Activated naive CD8-positive, alpha-beta T cell treated with anti-CD3 and anti-CD28 coated beads, Interleukin-2, amount 50 U/mL, for 16 hours (primary cell): Measurements from ENCODE around the gene ANAPC2.

Source experiments
- DNase-seq: peaks from one replicate; pipeline ENCODE4 v3.0.0-alpha.2; 2020; ENCODE audit warnings: low read depth, low spot score

The ANAPC2 gene

DNA sequence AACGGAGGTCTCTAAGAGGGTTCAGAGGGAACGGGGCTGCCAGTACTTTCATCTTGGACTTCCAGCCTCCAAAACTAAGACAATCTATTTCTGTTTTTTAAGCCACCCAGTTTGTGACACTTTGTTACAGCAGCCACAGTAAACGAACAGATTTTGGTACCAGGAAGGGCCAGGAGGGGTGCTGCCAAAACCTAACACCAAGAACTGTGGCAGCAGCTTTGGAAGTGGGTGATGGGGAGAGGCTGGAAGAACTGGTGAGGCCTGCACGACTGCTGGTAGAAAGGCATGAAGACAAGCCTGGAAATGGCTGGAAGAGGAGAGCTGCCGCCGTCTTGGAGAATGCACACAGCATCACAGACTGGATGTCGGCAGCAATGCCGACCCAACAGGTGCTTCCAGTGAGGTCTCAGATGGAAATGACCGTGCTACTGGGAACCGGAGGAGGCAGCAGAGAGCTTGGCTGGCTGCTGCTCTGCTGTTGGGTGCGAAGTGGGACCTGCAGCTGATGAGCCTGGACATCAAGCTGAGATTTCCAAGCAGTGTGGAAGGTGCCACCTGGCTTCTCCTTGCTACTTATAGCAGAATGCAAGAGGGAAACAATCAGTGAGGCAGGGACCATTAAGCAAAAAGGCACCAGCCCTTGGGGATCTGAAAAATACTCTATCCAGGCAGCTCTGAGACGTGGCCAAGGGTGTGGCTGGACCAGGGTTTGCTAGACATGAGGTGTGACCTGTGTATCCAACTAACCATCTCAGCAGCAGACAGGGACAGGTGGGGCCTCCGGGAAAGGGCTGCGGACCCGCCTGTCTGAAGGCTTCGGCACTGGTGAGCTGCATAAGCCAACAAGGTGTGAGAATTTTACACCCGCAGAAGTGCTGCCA is 11.8 kb downstream of the ANAPC2 start:
- DNase-seq: no peak

DNA sequence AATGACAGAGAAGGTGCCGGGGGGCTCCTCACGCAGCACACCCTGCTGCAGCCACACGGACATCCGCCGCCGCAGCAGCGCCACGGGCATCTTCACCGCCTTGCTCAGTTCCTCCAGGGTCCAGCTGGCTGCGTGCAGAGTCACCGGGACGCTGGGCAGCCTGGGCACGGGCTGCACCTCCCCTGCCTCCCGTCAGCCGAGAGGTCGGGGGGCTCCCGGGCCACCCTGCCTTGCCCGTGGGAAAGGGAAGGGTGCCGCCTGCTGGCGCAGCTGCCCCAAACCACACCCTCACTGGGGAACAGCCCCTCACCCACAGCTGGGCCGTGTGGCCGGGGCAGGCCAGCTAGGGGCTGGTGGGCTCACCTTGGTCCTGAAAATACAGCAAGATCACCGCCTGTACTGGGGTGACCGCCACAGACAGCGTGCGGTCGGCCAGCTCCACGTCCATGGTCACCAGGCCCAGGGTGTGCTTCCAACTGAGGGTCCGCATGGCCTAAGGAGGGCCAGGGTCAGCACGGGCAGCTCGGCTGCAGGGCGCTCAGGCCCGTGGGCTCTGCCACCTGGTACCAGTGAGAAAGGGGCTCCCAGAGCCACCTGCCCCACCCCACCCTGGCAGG is 12.9 kb downstream of the ANAPC2 start:
- DNase-seq: no peak

DNA sequence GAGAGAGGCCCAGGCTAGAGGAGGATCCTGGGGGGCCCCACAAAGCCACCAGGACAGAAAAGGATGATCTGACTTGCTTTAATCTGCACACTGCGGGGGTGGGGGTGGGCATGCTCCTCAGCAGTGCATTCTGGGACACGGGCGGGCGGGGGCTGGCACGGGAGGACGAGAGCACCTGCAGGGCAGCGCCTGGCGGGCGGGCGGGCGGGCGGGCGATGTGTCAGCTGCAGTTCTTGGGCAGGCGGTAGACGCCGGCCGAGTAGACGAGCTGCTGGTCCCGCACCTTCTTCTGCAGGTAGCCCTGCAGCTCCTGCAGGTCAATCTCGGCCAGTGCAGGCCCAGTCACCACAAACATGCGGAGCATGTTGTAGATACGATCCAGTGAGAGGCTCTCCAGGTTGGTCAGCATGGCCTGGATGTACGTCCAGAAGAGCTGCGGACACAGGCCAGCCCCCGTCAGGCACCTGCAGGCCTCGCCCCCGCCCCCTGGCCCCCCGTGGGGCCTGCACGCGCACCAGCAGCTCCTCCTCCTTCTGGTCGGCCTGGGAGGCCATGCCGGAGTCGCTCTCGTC is 13.6 kb downstream of the ANAPC2 start:
- DNase-seq: no peak

DNA sequence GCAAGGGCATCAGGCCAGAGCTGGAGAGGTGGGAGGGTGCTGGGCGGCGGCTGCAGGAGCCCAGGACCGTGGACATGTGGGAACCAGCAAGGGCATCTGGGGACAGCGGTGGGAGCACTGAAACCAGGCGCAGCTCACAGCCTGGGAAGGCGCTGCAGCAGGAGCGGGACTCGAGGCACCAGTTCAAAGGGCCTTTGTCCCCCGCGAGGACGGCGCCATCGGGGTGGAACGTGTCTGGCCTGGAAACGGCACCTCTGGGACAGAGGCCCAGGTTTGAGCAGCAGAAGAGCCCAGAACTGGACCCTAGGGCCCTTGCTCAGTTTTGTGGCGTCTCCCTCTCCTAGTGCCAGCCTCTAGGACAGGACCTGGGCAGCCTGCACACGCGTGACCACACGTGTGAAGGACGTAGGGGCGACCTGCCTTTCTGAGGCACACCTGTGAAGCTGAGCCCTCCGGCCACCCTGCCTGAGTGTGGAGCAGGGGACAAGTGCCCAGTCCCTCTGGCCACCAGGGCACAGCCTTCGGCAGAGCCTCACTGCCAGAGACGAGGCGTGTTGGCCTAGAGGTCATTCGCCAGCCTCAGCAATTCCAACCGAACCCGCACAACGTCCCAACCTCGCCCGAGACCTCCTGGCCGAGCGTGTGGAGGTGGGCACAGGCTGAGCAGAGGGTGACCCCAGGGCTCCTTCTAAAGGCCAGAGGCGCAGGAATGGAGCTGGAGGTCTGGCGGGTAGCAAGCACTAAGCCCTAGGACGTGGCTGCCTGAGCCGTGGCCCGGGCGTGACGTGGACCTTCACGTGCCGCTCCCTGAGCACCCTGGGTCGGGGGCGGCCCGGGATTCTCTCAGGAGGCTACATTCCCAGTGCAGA is 14.3 kb downstream of the ANAPC2 start:
- no peak for DNase-seq

DNA sequence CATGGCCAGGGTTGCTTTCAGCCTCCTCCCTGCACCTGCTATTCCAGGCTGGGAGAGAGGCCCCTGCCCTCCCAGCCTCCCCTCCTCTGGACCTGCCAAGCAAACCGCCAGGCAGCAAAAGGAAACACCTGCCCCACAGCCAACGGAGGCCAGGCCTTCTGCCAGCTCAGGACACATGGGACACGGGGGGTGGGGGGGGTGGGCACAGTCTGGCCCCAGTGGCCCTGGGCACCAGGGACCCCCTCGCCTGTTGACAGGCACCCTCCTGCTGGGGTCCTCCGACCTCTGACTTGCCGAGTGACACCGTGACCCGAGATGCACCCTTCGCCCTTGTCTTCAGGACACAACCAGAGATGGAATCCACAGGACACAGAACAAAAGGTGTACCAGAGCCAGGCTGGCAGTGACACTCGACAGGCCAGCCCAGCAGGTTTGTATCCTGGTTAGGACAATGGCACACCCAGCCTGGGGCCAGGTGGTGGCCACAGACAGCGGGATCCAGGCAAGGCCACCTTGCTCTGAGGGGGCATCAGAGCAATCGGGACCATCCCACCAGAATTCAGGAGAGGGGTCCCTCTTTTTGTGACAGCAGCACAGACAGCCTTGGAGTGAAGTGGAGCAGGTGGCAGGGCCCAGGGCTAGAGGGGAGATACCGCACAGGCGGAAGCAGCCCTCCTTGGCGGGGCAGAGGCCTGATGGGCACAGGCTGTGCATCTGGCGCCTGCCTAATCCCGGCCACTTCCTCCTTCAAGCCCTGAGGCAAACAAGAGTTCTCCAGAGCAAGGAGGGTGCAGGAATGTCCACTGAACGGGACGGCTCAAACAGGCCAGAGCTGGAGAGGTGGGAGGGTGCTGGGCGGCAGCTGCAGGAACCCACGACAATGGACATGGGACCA is 15.2 kb downstream of the ANAPC2 start:
- DNase-seq: no peak

DNA sequence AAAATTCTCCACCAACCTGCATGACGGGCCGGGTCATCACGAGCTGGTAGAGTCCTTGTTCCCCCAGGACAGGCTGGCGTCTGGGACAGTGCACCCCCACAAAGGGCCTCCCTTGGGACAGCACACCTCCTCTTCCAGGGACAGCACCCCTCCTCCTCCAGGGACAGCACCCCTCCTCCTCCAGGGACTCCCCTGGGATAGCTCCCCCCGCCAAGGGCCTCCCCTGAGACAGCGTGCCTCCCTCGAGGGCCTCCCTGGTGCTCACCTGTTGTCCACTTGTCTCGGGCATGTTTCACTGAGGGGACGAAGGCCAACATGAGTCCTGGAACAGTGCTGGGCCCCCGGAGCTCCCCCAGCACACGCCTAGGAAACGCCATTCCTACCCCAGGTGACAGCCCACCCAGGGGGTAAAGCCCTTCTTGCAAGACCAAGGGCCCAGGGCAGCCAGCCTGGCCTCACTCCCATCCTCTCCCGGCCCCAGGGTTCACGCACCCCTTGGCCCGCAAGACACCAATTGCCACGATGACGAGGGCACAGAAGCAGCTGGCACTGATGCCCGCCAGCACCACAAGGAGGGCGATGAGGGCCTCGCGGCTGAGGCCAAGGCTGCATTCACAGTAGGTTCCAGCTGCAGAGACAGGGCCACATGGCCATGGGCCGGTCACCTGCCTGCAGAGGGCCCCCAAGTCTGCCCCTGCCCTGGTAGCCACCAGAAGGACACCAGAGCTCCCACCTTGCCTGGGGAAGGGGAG is 17.0 kb downstream of the ANAPC2 start:
- DNase-seq: no peak

DNA sequence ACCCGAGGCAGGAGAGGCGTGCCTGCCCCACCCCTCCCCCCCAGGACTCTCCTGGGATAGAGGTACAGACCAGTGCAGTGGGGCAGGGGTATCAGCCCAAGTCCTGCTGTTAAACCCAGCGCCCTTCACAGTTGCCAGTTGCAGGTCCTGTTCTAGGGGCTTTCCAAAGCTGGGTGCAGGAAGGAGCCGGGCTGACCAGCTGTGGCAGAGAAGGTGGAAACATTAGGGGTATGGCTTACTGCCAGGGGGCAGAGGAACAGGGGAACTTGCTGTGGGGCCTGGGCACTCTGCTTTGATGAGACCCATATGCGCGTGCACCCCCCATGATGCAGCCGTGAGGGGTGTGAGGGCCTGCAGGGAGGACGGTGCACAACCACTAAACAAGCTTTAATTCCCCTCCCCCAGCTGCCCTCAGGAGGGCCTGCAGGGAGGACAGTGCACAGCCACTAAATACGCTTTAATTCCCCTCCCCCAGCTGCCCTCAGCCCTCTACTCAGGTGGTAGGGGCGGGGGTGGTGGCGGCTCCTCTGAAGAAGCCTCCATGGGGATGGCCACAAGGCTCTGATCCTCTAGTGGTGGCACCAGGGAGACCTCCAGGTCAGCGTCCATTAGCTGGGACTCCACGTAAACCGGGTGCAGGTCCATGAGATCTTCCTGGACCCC is 17.7 kb downstream of the ANAPC2 start:
- no peak for DNase-seq

DNA sequence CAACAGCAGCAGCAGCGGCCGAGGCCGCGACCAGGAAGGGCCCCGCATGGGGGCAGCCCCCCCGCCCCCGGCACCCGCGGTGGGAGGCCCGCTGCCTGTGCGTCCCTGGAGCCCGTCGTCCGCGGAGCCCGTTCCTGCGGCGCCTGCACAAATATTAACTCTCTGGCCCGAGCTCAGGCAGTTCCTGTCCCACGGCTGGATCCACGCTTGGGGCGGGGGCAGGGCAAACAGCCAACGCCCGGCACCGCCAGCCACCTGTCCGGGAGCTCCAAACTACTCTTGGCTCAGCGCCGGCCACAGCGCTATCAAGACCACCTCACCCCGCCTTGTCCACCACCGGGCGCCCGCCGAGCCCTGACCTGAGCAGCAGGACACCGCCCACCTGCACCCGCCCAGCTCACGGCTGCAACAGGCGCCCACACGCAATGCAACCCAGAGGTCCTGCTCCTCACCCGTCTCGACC is 18.4 kb downstream of the ANAPC2 start, which contains the start of gene LRRC26:
Gene LRRC26, minus strand, starts transcription at position 156 of the 463 bp plus-strand sequence. Its CDS starts 108 bp downstream, at position 48.
- DNase-seq: no peak

DNA sequence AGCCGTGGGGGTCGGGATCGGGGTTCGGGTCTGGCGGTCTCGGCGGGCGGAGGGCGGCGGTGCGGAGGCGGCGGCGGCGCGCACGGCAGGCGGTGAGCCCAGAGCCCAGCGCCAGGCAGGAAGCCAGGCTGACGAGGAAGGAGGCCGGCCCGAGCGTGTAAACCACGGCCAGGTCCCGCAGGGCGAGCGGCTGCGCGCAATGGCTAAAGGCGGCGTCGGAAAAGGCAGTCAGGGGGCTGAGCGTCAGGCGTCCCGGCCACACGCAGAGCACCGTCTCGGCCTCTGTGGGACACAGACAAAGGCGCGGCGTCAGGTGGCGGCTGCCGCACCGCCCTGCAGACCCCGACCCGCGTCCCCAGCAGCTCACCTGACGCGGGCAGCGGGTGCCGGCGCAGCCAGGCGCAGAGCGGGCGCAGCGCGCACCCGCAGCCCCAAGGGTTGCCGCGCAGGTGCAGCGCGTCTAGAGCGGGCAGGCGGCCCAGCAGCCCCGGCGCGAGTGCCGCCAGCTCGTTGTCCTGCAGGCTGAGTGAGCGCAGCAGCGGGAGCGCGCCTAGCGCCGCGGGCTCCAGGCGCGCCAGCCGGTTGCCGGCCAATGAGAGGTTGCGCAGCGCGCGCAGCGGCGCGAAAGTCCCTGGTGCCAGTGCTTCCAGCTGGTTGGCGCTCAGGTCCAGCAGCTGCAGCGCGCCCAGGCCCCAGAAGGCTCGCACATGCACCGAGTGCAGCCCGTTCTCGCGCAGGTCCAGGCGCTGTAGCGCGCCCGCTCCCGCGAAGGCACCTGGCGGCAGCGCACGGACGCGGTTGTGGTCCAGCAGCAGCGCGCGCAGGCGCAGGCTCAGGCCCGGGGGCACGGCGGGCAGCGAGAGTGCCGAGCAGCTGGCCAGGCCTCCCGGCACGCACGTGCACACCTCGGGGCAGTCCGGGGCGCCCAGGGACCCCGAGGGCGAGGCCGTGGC is 19.2 kb downstream of the ANAPC2 start:
- no peak for DNase-seq

DNA sequence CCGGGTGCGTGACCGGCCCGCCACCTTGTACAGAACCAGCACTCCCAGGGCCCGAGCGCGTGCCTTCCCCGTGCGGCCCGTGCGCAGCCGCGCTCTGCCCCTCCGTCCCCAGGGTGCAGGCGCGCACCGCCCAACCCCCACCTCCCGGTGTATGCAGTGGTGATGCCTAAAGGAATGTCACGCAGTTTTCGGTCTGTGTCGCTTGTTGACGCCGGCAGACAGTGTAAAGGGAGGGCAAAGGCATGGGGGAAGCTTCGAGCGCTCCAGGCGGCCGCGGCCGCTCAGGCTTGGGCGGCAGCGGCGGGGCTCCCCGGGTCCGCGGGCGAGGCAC is 19.8 kb downstream of the ANAPC2 start:
- DNase-seq: no peak

DNA sequence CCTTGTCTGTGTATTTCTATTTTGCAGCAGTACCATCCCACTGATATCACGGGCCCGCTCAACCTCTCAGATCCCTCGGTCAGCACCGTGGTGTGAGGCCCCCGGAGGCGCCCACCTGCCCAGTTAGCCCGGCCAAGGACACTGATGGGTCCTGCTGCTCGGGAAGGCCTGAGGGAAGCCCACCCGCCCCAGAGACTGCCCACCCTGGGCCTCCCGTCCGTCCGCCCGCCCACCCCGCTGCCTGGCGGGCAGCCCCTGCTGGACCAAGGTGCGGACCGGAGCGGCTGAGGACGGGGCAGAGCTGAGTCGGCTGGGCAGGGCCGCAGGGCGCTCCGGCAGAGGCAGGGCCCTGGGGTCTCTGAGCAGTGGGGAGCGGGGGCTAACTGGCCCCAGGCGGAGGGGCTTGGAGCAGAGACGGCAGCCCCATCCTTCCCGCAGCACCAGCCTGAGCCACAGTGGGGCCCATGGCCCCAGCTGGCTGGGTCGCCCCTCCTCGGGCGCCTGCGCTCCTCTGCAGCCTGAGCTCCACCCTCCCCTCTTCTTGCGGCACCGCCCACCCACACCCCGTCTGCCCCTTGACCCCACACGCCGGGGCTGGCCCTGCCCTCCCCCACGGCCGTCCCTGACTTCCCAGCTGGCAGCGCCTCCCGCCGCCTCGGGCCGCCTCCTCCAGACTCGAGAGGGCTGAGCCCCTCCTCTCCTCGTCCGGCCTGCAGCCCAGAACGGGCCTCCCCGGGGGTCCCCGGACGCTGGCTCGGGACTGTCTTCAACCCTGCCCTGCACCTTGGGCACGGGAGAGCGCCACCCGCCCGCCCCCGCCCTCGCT is 20.4 kb downstream of the ANAPC2 start:
- DNase-seq: no peak

DNA sequence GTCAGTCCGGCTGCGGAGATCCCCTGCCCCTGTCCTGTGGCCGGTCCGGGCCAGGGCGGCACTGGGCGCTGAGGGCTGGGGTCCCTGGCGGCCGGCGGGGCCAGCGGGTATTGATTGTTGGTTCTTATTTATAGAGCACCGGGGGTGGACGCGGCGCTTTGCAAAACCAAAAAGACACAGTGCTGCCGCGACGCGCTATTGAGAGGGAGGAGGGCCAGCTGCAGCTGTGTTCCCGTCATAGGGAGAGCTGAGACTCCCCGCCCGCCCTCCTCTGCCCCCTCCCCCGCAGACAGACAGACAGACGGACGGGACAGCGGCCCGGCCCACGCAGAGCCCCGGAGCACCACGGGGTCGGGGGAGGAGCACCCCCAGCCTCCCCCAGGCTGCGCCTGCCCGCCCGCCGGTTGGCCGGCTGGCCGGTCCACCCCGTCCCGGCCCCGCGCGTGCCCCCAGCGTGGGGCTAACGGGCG is 21.0 kb downstream of the ANAPC2 start:
- no peak for DNase-seq

DNA sequence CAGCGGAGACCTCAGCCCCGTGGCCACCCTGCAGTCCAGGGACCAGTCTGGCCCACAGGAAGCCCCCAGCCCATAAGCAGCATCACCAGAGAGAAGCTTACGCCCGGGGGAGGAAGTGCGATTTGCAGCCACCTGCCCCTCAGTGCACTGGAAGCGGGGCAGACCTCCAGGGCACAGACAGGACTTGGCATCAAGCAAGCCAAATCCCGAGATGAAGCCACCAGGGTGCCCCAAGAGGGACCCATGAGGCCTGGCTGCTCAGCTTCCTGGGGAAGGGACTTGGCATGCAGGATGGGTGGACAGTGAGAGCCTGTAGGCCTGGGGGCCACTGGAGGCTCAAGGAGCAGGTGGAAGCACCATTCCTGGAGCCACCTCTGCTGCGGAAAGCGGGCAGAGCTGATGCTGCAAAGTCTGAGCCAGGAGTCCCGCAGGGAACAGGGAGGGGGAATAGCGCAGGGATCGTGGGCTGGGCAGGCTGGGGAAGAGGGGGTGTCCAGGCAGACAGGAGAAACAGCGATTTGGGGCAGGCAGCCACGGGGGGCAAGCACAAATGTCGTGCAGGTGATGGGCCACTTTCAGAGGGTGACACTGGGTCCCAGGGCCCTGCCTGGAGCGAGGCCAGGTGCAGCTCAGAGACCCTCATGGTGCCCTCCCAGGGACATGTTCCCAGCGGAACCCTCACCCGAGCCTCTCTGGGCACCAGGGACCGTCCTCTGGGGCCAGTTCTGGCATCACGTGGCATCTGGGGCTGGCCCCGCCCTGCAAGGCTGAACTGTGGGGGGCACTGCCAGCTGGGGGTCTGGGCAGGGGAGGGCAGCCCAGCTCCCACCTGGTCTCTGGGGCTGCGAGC is 21.8 kb downstream of the ANAPC2 start:
- DNase-seq: no peak

DNA sequence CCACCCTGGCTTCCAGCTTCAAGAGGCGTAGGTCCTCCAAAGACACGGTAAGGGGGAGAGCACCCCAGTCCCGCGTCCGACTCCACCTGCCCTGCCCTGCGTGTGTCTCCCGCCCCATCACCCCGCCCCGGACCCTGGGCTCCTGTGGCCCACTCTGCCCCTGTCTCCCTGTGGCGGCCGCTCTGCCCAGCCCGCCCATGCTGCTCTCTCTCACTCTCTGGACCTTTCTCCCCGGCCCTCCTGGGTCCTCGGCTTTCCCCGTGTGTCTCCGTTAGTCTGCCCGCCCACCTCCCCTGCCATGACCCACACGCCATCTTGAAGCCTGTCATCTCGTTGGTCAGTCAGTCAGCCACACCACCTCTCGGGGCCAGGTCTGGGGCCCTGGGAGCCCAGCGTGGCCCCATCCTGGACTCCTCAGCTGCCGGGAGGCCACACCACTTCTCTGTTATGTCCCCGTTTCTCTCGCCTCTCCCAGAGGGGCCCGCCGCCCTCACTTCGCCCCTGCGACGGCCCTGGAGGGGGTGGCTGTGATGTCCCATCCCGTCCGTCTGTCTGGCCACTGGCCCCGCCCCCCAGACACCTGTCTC is 23.0 kb downstream of the ANAPC2 start:
- DNase-seq: no peak

DNA sequence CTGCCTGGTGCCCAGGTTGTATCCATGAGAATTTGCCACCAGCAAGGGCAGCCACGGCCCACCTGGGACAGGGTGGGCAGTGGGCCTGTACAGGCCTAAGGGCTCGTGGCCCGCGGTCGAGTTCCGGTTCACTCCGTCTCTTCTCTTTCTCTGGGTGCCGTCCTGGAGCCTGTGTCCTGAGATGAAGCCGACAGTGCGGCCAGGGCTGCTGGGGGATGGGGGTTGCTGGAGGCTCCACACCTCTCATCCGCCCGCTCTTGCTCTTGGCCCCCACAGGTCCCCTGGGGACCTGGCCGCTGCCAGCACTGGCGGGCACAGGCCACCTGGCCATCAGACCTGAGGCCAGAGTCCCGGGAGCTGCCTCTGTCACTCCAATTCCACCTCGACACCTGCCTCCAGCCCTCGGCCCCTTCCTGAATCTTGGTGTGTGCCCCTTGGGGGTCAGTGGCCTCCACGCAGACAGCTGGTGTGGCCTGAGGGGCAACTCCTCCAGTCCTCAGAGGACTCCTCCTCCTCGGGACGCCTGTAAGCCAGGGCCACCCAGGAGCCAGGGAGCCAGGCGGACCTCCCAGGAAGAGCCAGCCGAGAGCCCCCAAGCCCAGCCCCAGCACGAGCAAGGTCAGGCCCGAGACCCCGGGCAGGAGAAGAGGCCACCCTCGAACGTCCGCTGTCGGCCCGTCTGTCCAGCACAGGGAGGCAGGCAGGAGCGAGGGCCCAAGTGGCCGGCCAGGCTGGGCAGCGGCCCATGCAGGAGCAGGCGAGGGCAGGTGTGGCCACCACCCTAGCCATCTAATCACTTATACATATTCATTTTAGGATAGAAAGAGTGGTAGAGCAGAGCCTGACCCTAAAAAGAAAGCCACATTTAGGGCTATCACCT is 23.8 kb downstream of the ANAPC2 start:
- DNase-seq: no peak
